ENCODE measurements around the gene IFNA8.
"Not testable (repeated sequence)": the region's sequence is repeated elsewhere in the genome, so short reads cannot be mapped to it uniquely, and the experiment has no call there.

IFNA8 gene

GRCh38 chr9:21408817-21409216, at the start of gene IFNA8:
Gene IFNA8, plus strand, starts transcription at chr9:21409117. Its CDS starts 60 bp downstream, at chr9:21409177.
- no peak for TF ChIP-seq CTCF (conservative IDR thresholded peaks at IDR 0.05; ENCODE audit: low read depth, low read length)
- no peak within 1 kb of the TSS for H3K4me3 ChIP-seq (ENCODE audit: low read length)
- no peak for DNase-seq (ENCODE audit: low read depth)

GRCh38 chr9:21362287-21362686, 46.6 kb upstream of the IFNA8 start:
- no peak for TF ChIP-seq CTCF (conservative IDR thresholded peaks at IDR 0.05; ENCODE audit: low read depth, low read length)
- H3K4me3 ChIP-seq (ENCODE audit: low read length) = no peak overlapping the region
- no peak for DNase-seq (ENCODE audit: low read depth)

- not testable (repeated sequence) for DNase-seq (ENCODE audit: low read depth); H3K4me3 ChIP-seq (ENCODE audit: low read length)
These were observed 41.7 kb upstream of the IFNA8 start for GRCh38 chr9:21367169-21367568.

GRCh38 chr9:21367957-21368356, 41.0 kb upstream of the IFNA8 start, which contains the start of gene IFNA13:
Gene IFNA13, minus strand, starts transcription at chr9:21368057. Its CDS starts 47 bp downstream, at chr9:21368010.
- no peak for DNase-seq (ENCODE audit: low read depth)
- H3K4me3 ChIP-seq (ENCODE audit: low read length) = no peak within 1 kb of the TSS
- no peak for TF ChIP-seq CTCF (conservative IDR thresholded peaks at IDR 0.05; ENCODE audit: low read depth, low read length)

- DNase-seq (ENCODE audit: low read depth); H3K4me3 ChIP-seq (ENCODE audit: low read length): not testable (repeated sequence)
These were observed 37.5 kb upstream of the IFNA8 start for GRCh38 chr9:21371467-21371866.

GRCh38 chr9:21381448-21382339, 27.2 kb upstream of the IFNA8 start:
- DNase-seq (ENCODE audit: low read depth) = no peak
- no peak for TF ChIP-seq CTCF (conservative IDR thresholded peaks at IDR 0.05; ENCODE audit: low read depth, low read length)
- H3K4me3 ChIP-seq (ENCODE audit: low read length) = no peak overlapping the region

GRCh38 chr9:21383627-21384026, 25.3 kb upstream of the IFNA8 start:
- no peak for DNase-seq (ENCODE audit: low read depth)
- no peak for TF ChIP-seq CTCF (conservative IDR thresholded peaks at IDR 0.05; ENCODE audit: low read depth, low read length)
- H3K4me3 ChIP-seq (ENCODE audit: low read length) = no peak overlapping the region

- no peak within 1 kb of the TSS for H3K4me3 ChIP-seq (ENCODE audit: low read length)
- no peak for DNase-seq (ENCODE audit: low read depth)
- no peak for TF ChIP-seq CTCF (conservative IDR thresholded peaks at IDR 0.05; ENCODE audit: low read depth, low read length)
These were observed 23.7 kb upstream of the IFNA8 start, which contains the start of gene IFNA2 for GRCh38 chr9:21385131-21385670. Gene IFNA2, minus strand, starts transcription at chr9:21385398. Its CDS starts 69 bp downstream, at chr9:21385329.
